Measurements from ENCODE around the gene EXOC7.

DNA sequence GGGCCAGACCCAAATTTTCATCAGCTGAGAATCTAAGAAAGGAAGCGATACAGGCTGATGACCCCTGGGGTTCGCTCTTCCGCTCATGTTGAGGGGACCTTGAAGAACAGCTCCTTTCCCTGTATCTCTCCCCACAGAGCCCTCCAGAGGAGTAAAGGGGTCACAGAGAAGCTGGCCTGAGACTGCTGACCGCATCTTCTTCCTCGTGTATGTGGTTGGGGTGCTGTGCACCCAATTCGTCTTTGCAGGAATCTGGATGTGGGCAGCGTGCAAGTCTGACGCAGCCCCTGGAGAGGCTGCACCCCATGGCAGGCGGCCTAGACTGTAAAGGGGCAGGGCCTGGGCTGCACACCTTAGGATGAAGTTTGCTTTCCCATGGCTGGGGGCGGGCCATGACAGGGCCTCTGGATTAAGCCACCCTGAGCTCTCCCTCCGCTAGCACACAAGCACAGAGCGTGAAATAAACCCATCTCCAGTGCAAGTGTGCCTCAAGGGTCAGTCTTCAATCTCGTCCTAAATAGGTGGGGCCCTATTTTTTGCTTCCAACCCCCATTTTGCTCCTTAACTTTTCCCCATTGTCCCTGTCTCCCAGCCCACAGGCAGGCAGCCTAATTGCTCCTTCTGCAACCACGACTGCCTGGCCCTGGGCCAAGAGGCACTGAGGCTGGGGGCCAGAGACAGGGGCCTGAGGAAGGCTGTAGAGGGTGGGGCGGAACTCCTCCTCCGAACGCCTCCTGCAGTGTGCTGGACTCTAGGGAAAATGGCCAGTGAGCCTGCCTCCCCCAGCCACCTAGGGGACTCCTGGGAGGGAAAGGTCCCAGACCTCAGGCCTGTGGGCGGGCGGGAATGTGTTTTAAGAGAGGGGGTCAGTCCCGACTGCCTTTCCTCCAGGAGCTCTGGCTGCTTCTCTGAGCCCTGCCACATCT, 21.0 kb downstream of the EXOC7 start:
- no peak for TF ChIP-seq CTCF (conservative IDR thresholded peaks at IDR 0.05; ENCODE audit: low read depth, low read length)
- no peak for TF ChIP-seq EZH2 (IDR thresholded peaks at IDR 0.05; ENCODE audit: borderline replicate concordance, low read depth, low read length, poor library complexity, severe bottlenecking)

All from A673 (cell line).